SJSA1 (cell line): ENCODE results near the gene STBD1. TPM values are rescaled to one million over a fixed set of nuclear protein-coding genes. Genes with fewer than 3 reads are reported as not detected.
"Not testable (repeated sequence)": the region's sequence is repeated elsewhere in the genome, so short reads cannot be mapped to it uniquely, and the experiment has no call there.

Source experiments
- DNase-seq, 2 experiments: peaks; one replicate each; pipeline ENCODE4 v3.0.0-alpha.2; 2015 to 2020; ENCODE audit warnings: low spot score in 2 of 2, low read depth in 1 of 2
- H3K27ac ChIP-seq: fragments of 250-450 bp; sonication (Bioruptor Pico); 2 replicates; pipeline ENCODE4 v1.5.1; 2020; ENCODE audit warnings: mild to moderate bottlenecking, moderate library complexity
- H3K27me3 ChIP-seq: fragments of 250-450 bp; sonication (Bioruptor Pico); replicated peaks from 2 replicates; pipeline ENCODE4 v1.5.1; 2020; ENCODE audit warnings: mild to moderate bottlenecking, moderate library complexity
- H3K36me3 ChIP-seq: fragments of 250-450 bp; sonication (Bioruptor Pico); 2 replicates; pipeline ENCODE4 v1.5.1; 2020; ENCODE audit warnings: mild to moderate bottlenecking
- H3K4me1 ChIP-seq: fragments of 250-450 bp; sonication (Bioruptor Pico); replicated peaks from 2 replicates; pipeline ENCODE4 v1.6.1; 2021; ENCODE audit warnings: mild to moderate bottlenecking
- H3K4me3 ChIP-seq: fragments of 250-450 bp; sonication (Bioruptor Pico); 2 replicates; pipeline ENCODE4 v1.5.1; 2020; ENCODE audit warnings: mild to moderate bottlenecking
- H3K9me3 ChIP-seq: fragments of 250-450 bp; sonication (Bioruptor Pico); replicated peaks from 2 replicates; pipeline ENCODE4 v1.5.1; 2020; ENCODE audit warnings: mild to moderate bottlenecking
- total RNA-seq: library from RNA; depleted of rRNA; stranded (reverse); fragments of >200 nt; shearing (Covaris generic); gene quantifications from 2 replicates; pipeline ENCODE4 v1.2.3, GENCODE V29; 2014

STBD1 gene
- total RNA-seq, 1 experiment from 2014 or later, result 10.3 TPM

GRCh38 chr4:76315267-76315918 lies 8.9 kb downstream of the STBD1 start:
- Histone ChIP-seq H3K4me3 (no peak overlapping the region), H3K9me3 (peaks cover 9% of the 10 kb centered on the region; the same call in 1 of the 2 replicates), H3K27me3 (no peaks in the 10 kb centered on the region), H3K27ac (no peak overlapping the region), H3K4me1 (no peaks in the 10 kb centered on the region), H3K36me3 (peaks cover 2% of the 10 kb centered on the region; the same call in 1 of the 2 replicates)
- no peak for DNase-seq

- H3K4me3 ChIP-seq, result no peak overlapping the region
- peaks cover 9% of the 10 kb centered on the region; the same call in 1 of the 2 replicates for H3K9me3 ChIP-seq
- H3K36me3 ChIP-seq, result no peaks in the 10 kb centered on the region
- H3K27ac ChIP-seq, result no peak overlapping the region
- DNase-seq, result no peak
- H3K27me3 ChIP-seq, result no peaks in the 10 kb centered on the region
- no peaks in the 10 kb centered on the region for H3K4me1 ChIP-seq
Observed at GRCh38 chr4:76316131-76316530, 9.6 kb downstream of the STBD1 start.

GRCh38 chr4:76322236-76322635 lies 15.7 kb downstream of the STBD1 start:
- no peaks in the 10 kb centered on the region for H3K4me1 ChIP-seq
- no peak overlapping the region for H3K27ac ChIP-seq
- no peak for DNase-seq
- H3K36me3 ChIP-seq, result no peaks in the 10 kb centered on the region
- no peak overlapping the region for H3K4me3 ChIP-seq
- H3K27me3 ChIP-seq, result no peaks in the 10 kb centered on the region
- peaks cover 13% of the 10 kb centered on the region for H3K9me3 ChIP-seq

GRCh38 chr4:76325072-76325471 lies 18.5 kb downstream of the STBD1 start:
- H3K9me3 ChIP-seq, result peaks cover 7% of the 10 kb centered on the region
- no peak overlapping the region for H3K4me3 ChIP-seq
- H3K4me1 ChIP-seq, result no peaks in the 10 kb centered on the region
- no peaks in the 10 kb centered on the region for H3K27me3 ChIP-seq
- H3K36me3 ChIP-seq, result no peaks in the 10 kb centered on the region
- no peak overlapping the region for H3K27ac ChIP-seq
- no peak for DNase-seq

- H3K36me3 ChIP-seq, result no peaks in the 10 kb centered on the region
Observed at GRCh38 chr4:76326515-76326914, 20.0 kb downstream of the STBD1 start.

GRCh38 chr4:76334885-76335284 lies 28.4 kb downstream of the STBD1 start:
- H3K4me3 ChIP-seq, result no peak overlapping the region
- no peak for DNase-seq
- no peaks in the 10 kb centered on the region for H3K36me3 ChIP-seq
- no peaks in the 10 kb centered on the region; the same call in 1 of the 2 replicates for H3K27me3 ChIP-seq
- no peaks in the 10 kb centered on the region for H3K4me1 ChIP-seq
- H3K27ac ChIP-seq, result no peak overlapping the region
- no peaks in the 10 kb centered on the region for H3K9me3 ChIP-seq

More at GRCh38 chr4:76326515-76326914, 20.0 kb downstream of the STBD1 start:
- no peaks in the 10 kb centered on the region for H3K27me3 ChIP-seq
- peaks cover 6% of the 10 kb centered on the region for H3K9me3 ChIP-seq
- no peaks in the 10 kb centered on the region for H3K4me1 ChIP-seq
- H3K4me3 ChIP-seq, result no peak overlapping the region
- H3K27ac ChIP-seq, result no peak overlapping the region
- DNase-seq, result no peak

GRCh38 chr4:76339364-76339763 lies 32.8 kb downstream of the STBD1 start:
- Histone ChIP-seq H3K4me1 (no peaks in the 10 kb centered on the region), H3K4me3 (no peak overlapping the region), H3K36me3 (no peaks in the 10 kb centered on the region), H3K9me3 (no peaks in the 10 kb centered on the region), H3K27ac (no peak overlapping the region), H3K27me3 (no peaks in the 10 kb centered on the region; the same call in 1 of the 2 replicates)
- DNase-seq, result no peak

- no peaks in the 10 kb centered on the region for H3K4me1 ChIP-seq
- no peak overlapping the region for H3K27ac ChIP-seq
Observed at GRCh38 chr4:76341063-76341462, 34.5 kb downstream of the STBD1 start.

GRCh38 chr4:76342191-76342590 lies 35.7 kb downstream of the STBD1 start:
- Histone ChIP-seq H3K27me3 (peaks cover 2% of the 10 kb centered on the region; the same call in 1 of the 2 replicates), H3K36me3 (no peaks in the 10 kb centered on the region), H3K9me3 (no peaks in the 10 kb centered on the region), H3K4me3 (no peak overlapping the region), H3K27ac (no peak overlapping the region), H3K4me1 (no peaks in the 10 kb centered on the region)
- no peak for DNase-seq

More at GRCh38 chr4:76341063-76341462, 34.5 kb downstream of the STBD1 start:
- Histone ChIP-seq H3K27me3 (peaks cover 2% of the 10 kb centered on the region; the same call in 1 of the 2 replicates), H3K9me3 (no peaks in the 10 kb centered on the region), H3K36me3 (no peaks in the 10 kb centered on the region), H3K4me3 (no peak overlapping the region)
- no peak for DNase-seq

- no peaks in the 10 kb centered on the region for H3K4me1 ChIP-seq
- no peak overlapping the region for H3K4me3 ChIP-seq
- peaks cover 2% of the 10 kb centered on the region; the same call in 1 of the 2 replicates for H3K27me3 ChIP-seq
- H3K36me3 ChIP-seq, result no peaks in the 10 kb centered on the region
- H3K9me3 ChIP-seq, result no peaks in the 10 kb centered on the region
- H3K27ac ChIP-seq, result no peak overlapping the region
- no peak for DNase-seq
Observed at GRCh38 chr4:76342803-76343202, 36.3 kb downstream of the STBD1 start.

GRCh38 chr4:76354517-76355473 lies 48.3 kb downstream of the STBD1 start:
- no peak for DNase-seq
- no peak overlapping the region for H3K27ac ChIP-seq

GRCh38 chr4:76357981-76358380 lies 51.4 kb downstream of the STBD1 start:
- DNase-seq, result no peak
- Histone ChIP-seq H3K9me3 (no peaks in the 10 kb centered on the region), H3K4me3 (no peak overlapping the region), H3K36me3 (no peaks in the 10 kb centered on the region), H3K4me1 (no peaks in the 10 kb centered on the region), H3K27ac (no peak overlapping the region), H3K27me3 (0 out of 2 replicates have a peak, but pooled peaks cover 3% of the 10 kb centered on the region)

More at GRCh38 chr4:76354517-76355473, 48.3 kb downstream of the STBD1 start:
- Histone ChIP-seq H3K36me3 (no peaks in the 10 kb centered on the region), H3K27me3 (0 out of 2 replicates have a peak, but pooled peaks cover 3% of the 10 kb centered on the region), H3K4me3 (no peak overlapping the region), H3K4me1 (no peaks in the 10 kb centered on the region), H3K9me3 (no peaks in the 10 kb centered on the region)

GRCh38 chr4:76359881-76360466 lies 53.4 kb downstream of the STBD1 start:
- not testable (repeated sequence) for H3K27ac ChIP-seq, H3K36me3 ChIP-seq, H3K4me1 ChIP-seq, DNase-seq, H3K9me3 ChIP-seq, H3K27me3 ChIP-seq, H3K4me3 ChIP-seq
